ENCODE data around the gene ISLR. TPM values are rescaled to one million over a fixed set of nuclear protein-coding genes. Genes with fewer than 3 reads are reported as not detected.
"Not testable (repeated sequence)": the region's sequence is repeated elsewhere in the genome, so short reads cannot be mapped to it uniquely, and the experiment has no call there.

ISLR gene
- total RNA-seq, 1 donor from 2014 or later = not detected

GRCh38 chr15:74146277-74146800 lies 27.2 kb upstream of the ISLR start:
- no peaks in the 10 kb centered on the region for H3K36me3 Mint-ChIP-seq (ENCODE audit: low read depth)
- H3K27me3 Mint-ChIP-seq (ENCODE audit: low read depth) = peaks cover 37% of the 10 kb centered on the region
- H3K27ac Mint-ChIP-seq = no peak overlapping the region
- intact Hi-C loops (cut with micrococcal nuclease) = no loop called here
- no peaks in the 10 kb centered on the region for H3K4me1 Mint-ChIP-seq (ENCODE audit: low read depth)
- no peaks in the 10 kb centered on the region for H3K9me3 Mint-ChIP-seq
- H3K4me3 Mint-ChIP-seq (ENCODE audit: low read depth) = no peak overlapping the region
- no peak for DNase-seq (ENCODE audit: low spot score)

GRCh38 chr15:74147051-74147450 lies 26.5 kb upstream of the ISLR start:
- H3K36me3 Mint-ChIP-seq (ENCODE audit: low read depth) = no peaks in the 10 kb centered on the region
- no peak overlapping the region for H3K4me3 Mint-ChIP-seq (ENCODE audit: low read depth)
- no peak for DNase-seq (ENCODE audit: low spot score)
- no peak overlapping the region for H3K27ac Mint-ChIP-seq
- no peaks in the 10 kb centered on the region for H3K4me1 Mint-ChIP-seq (ENCODE audit: low read depth)
- intact Hi-C loops (cut with micrococcal nuclease) = no loop called here
- H3K27me3 Mint-ChIP-seq (ENCODE audit: low read depth) = peaks cover 42% of the 10 kb centered on the region
- H3K9me3 Mint-ChIP-seq = no peaks in the 10 kb centered on the region

DNA sequence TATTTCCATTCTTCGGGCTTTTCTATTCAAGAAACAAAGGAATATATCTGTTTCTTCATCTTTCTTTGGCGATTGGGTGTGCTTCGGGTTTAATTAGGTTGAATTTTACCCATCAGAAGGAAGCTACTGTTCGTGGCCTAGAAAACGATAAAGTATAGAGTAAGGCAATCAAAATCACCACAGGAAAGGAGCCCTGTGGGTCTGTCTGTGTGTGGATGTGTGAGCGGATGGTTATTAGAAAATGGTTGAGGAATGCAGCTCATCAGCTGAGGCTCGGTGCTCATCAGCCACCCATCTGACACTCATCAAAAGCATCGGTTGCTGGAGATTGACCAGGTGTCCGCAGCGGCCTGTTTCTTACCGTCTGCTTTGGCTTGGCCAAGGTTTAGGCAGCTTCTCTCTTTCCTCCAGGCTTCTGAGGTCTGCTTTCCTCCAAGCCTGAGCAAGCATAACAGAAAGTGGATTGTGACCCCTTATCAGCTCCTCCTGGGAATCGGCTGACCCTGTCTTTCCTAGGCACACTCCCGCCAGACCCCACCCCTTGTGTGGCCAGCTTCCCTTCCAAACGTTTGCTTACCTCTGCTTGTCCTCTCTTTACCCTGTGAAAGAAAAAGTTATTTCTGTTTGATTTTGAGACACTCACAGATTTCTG lies 17.6 kb upstream of the ISLR start:
- peaks cover 20% of the 10 kb centered on the region for H3K4me1 Mint-ChIP-seq (ENCODE audit: low read depth)
- no peak for DNase-seq (ENCODE audit: low spot score)
- intact Hi-C loops (cut with micrococcal nuclease) = loop anchor here (5.0 kb wide), 1 partner anchor 34 kb away; no protein-coding TSS in a partner anchor
- H3K27ac Mint-ChIP-seq = no peak overlapping the region
- peaks cover 47% of the 10 kb centered on the region for H3K27me3 Mint-ChIP-seq (ENCODE audit: low read depth)
- no peaks in the 10 kb centered on the region for H3K9me3 Mint-ChIP-seq
- no peak overlapping the region for H3K4me3 Mint-ChIP-seq (ENCODE audit: low read depth)
- H3K36me3 Mint-ChIP-seq (ENCODE audit: low read depth) = no peaks in the 10 kb centered on the region

GRCh38 chr15:74156678-74157411 lies 16.7 kb upstream of the ISLR start:
- H3K27ac Mint-ChIP-seq = no peak overlapping the region
- no peaks in the 10 kb centered on the region for H3K9me3 Mint-ChIP-seq
- no peaks in the 10 kb centered on the region for H3K36me3 Mint-ChIP-seq (ENCODE audit: low read depth)
- peaks cover 39% of the 10 kb centered on the region for H3K27me3 Mint-ChIP-seq (ENCODE audit: low read depth)
- peaks cover 20% of the 10 kb centered on the region for H3K4me1 Mint-ChIP-seq (ENCODE audit: low read depth)
- intact Hi-C loops (cut with micrococcal nuclease) = loop anchor here (5.0 kb wide), 1 partner anchor 35 kb away; no protein-coding TSS in a partner anchor
- DNase-seq (ENCODE audit: low spot score) = no peak
- H3K4me3 Mint-ChIP-seq (ENCODE audit: low read depth) = no peak overlapping the region

DNA sequence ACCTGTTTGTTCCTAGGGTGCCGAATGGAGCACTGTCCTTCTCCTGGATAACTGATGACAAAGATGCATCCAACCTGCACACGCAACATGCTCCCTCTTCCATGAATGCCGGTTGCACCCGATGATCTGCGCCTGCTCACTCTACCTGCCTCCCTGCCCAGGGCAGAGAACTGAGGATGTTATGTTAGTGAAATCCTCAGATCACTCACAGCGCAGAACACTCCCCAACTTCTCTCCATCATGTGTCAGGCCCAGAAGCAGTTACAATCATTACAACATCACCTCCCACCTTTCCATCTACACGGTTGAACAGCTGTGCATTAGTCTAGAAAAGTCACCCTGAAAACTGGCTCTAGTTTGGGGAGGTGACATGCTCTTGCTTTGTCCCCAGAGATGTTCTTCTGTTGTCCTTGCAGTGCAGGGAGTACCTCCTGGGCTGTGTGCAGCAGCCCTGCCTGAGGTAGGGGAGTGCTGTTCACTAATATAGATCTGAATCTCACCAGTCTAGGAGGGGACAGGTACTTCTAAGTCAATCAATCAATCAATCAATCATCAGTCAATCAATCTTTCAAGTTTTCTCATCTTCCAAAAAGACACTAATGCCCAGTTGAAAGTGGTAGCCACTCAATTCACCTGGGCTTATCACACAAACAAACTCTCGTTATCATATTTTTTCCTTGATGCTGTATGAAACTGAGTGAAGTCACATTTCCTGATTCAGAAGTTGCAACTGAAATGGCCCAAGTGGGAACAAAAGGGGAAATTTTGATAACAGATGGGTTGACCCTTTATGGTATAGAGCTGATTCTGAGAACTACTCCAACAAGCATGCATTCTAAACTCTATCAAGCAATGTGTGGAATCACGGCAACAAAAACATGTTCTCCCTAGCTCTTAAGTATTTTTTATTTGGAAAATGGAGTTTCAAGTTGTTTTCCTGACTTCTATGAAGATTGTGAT lies 15.4 kb upstream of the ISLR start:
- no peaks in the 10 kb centered on the region for H3K36me3 Mint-ChIP-seq (ENCODE audit: low read depth)
- intact Hi-C loops (cut with micrococcal nuclease) = loop anchor here (5.0 kb wide), 1 partner anchor 36 kb away; no protein-coding TSS in a partner anchor
- DNase-seq (ENCODE audit: low spot score) = no peak
- H3K27ac Mint-ChIP-seq = no peak overlapping the region
- peaks cover 34% of the 10 kb centered on the region for H3K27me3 Mint-ChIP-seq (ENCODE audit: low read depth)
- no peak overlapping the region for H3K4me3 Mint-ChIP-seq (ENCODE audit: low read depth)
- H3K4me1 Mint-ChIP-seq (ENCODE audit: low read depth) = peaks cover 20% of the 10 kb centered on the region
- no peaks in the 10 kb centered on the region for H3K9me3 Mint-ChIP-seq

GRCh38 chr15:74158855-74159650 lies 14.5 kb upstream of the ISLR start:
- H3K27me3 Mint-ChIP-seq (ENCODE audit: low read depth) = peaks cover 32% of the 10 kb centered on the region
- H3K27ac Mint-ChIP-seq = no peak overlapping the region
- H3K4me3 Mint-ChIP-seq (ENCODE audit: low read depth) = no peak overlapping the region
- H3K4me1 Mint-ChIP-seq (ENCODE audit: low read depth) = peaks cover 20% of the 10 kb centered on the region
- intact Hi-C loops (cut with micrococcal nuclease) = loop anchor here (5.0 kb wide), 1 partner anchor 37 kb away; no protein-coding TSS in a partner anchor
- no peaks in the 10 kb centered on the region for H3K36me3 Mint-ChIP-seq (ENCODE audit: low read depth)
- no peaks in the 10 kb centered on the region for H3K9me3 Mint-ChIP-seq
- DNase-seq (ENCODE audit: low spot score) = no peak

DNA sequence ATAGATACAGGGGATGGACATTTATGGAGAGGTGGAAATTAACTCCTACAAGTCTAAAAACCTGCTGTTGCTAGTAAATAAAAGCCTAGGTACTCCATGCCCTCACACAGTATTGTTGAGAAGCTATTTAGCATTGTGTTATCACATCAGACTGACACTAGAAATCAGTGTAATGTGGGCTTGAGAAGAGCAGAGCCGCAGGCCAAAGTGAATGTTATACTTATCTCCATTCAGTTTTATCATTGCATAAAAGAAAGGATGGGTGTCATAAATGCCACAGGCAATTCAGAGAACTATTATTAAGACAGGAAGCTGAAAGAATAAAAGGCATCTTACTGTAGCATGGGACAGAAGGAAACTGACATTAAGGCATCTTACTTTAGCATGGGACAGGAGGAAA lies 13.7 kb upstream of the ISLR start:
- DNase-seq (ENCODE audit: low spot score) = no peak
- intact Hi-C loops (cut with micrococcal nuclease) = loop anchor here (5.0 kb wide), 1 partner anchor 37 kb away; no protein-coding TSS in a partner anchor
- H3K4me1 Mint-ChIP-seq (ENCODE audit: low read depth) = peaks cover 20% of the 10 kb centered on the region
- H3K4me3 Mint-ChIP-seq (ENCODE audit: low read depth) = no peak overlapping the region
- no peaks in the 10 kb centered on the region for H3K9me3 Mint-ChIP-seq
- H3K27ac Mint-ChIP-seq = no peak overlapping the region
- no peaks in the 10 kb centered on the region for H3K36me3 Mint-ChIP-seq (ENCODE audit: low read depth)
- peaks cover 30% of the 10 kb centered on the region for H3K27me3 Mint-ChIP-seq (ENCODE audit: low read depth)

DNA sequence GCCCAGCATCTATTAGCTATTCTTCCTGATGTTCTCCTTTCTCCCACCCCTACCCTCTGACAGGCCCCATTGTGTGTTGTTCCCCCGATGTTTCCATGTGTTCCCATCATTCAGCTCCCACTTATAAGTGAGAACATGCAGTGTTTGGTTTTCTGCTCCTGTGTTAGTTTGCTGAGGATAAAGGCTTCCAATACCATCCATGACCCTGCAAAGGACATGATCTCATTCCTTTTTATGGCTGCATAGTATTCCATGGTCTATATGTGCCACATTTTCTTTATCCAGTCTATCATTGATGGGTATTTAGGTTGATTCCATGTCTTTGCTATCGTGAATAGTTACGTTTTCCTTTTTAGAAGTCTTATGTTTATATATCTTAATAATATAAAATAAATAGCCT lies 13.1 kb upstream of the ISLR start:
- H3K36me3 Mint-ChIP-seq (ENCODE audit: low read depth); DNase-seq (ENCODE audit: low spot score); H3K4me3 Mint-ChIP-seq (ENCODE audit: low read depth); intact Hi-C loops (cut with micrococcal nuclease); H3K9me3 Mint-ChIP-seq; H3K27ac Mint-ChIP-seq: not testable (repeated sequence)
- Mint-ChIP-seq H3K27me3 (ENCODE audit: low read depth) (peaks cover 26% of the 10 kb centered on the region), H3K4me1 (ENCODE audit: low read depth) (peaks cover 20% of the 10 kb centered on the region)

DNA sequence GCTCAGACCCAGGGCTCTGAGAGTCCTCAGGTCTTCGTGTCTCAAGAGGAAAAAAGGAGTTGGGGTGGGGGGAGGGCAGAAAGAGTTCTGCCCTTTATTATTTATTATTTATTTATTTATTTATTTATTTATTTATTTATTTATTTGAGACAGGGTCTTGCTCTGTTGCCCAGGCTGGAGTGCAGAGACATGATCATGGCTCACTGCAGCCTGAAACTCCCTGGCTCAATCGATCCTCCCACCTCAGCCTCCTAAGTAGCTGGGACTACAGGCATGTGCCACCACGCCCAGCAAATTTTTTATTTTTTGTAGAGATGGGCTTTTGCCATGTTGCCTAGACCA lies 11.3 kb upstream of the ISLR start:
- intact Hi-C loops (cut with micrococcal nuclease) = not testable (repeated sequence)

DNA sequence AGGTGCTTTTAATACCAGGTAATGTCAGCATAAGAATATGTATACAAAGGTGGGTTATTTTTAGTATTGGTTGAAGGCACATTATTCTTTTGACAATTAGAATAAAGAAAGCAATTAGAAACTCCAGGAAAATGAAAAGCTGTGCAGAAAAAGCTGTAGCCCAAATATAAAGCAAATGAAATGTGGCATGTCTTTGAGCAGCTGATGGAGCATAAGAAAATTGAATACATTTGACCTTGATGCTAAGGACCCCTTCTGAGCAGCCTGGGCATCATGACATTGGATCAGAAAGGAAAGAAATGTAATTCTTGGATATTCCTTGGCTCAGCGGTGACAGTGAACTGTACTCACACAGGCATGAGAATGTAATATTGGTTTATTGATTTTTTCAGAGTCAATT lies 8.0 kb upstream of the ISLR start:
- Mint-ChIP-seq H3K4me1 (ENCODE audit: low read depth) (no peaks in the 10 kb centered on the region), H3K9me3 (no peaks in the 10 kb centered on the region), H3K36me3 (ENCODE audit: low read depth) (no peaks in the 10 kb centered on the region), H3K27ac (no peak overlapping the region), H3K27me3 (ENCODE audit: low read depth) (peaks cover 6% of the 10 kb centered on the region), H3K4me3 (ENCODE audit: low read depth) (no peak overlapping the region)
- intact Hi-C loops (cut with micrococcal nuclease) = no loop called here
- DNase-seq (ENCODE audit: low spot score) = no peak

More for the DNA sequence above, 11.3 kb upstream of the ISLR start:
- Mint-ChIP-seq H3K4me1 (ENCODE audit: low read depth) (peaks cover 17% of the 10 kb centered on the region), H3K27me3 (ENCODE audit: low read depth) (peaks cover 15% of the 10 kb centered on the region)
- not testable (repeated sequence) for H3K4me3 Mint-ChIP-seq (ENCODE audit: low read depth); H3K27ac Mint-ChIP-seq; DNase-seq (ENCODE audit: low spot score); H3K36me3 Mint-ChIP-seq (ENCODE audit: low read depth); H3K9me3 Mint-ChIP-seq

DNA sequence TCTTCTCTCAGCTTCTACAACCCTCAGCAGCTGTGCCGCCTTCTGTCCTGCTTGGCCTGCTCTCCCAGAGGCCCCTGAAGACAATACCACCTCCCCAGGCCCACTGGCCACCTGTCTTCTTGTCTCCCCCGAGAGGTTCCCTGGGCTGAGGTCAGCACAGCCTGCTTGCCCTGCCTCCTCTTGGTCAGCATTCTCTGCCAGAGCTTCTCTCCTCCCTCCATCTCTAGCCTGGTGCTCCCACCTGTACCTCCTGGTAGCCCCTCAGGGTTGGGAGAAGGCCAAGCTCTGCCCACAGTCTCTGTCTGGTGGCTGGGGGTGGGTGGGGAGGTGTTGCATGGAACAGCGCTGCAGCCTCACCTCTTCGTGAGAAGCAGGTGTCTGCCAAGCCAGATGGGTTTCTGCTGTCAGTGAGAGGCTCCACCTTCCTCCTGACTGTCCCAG lies 5.6 kb upstream of the ISLR start:
- no peaks in the 10 kb centered on the region for H3K36me3 Mint-ChIP-seq (ENCODE audit: low read depth)
- no peak for DNase-seq (ENCODE audit: low spot score)
- H3K4me1 Mint-ChIP-seq (ENCODE audit: low read depth) = no peaks in the 10 kb centered on the region
- intact Hi-C loops (cut with micrococcal nuclease) = no loop called here
- H3K4me3 Mint-ChIP-seq (ENCODE audit: low read depth) = no peak overlapping the region
- peaks cover 4% of the 10 kb centered on the region for H3K27me3 Mint-ChIP-seq (ENCODE audit: low read depth)
- no peak overlapping the region for H3K27ac Mint-ChIP-seq
- no peaks in the 10 kb centered on the region for H3K9me3 Mint-ChIP-seq

GRCh38 chr15:74168711-74169126 lies 4.8 kb upstream of the ISLR start:
- H3K27ac Mint-ChIP-seq = no peak overlapping the region
- no peaks in the 10 kb centered on the region for H3K9me3 Mint-ChIP-seq
- no peaks in the 10 kb centered on the region for H3K36me3 Mint-ChIP-seq (ENCODE audit: low read depth)
- no peak for DNase-seq (ENCODE audit: low spot score)
- no peaks in the 10 kb centered on the region for H3K4me1 Mint-ChIP-seq (ENCODE audit: low read depth)
- no peak overlapping the region for H3K4me3 Mint-ChIP-seq (ENCODE audit: low read depth)
- intact Hi-C loops (cut with micrococcal nuclease) = no loop called here
- peaks cover under 1% of the 10 kb centered on the region for H3K27me3 Mint-ChIP-seq (ENCODE audit: low read depth)

All from activated T-helper 2 cell treated with anti-CD3 and anti-CD28 coated beads, Interferon-gamma antibody, Interleukin-2, Interleukin-4, amounts not matched to agents 10 μg/mL and 5 μg/mL and 100 μg/mL, durations not matched to agents 14 hours and 24 hours and 36 hours (primary cell).